Keratinocyte (primary cell): ENCODE measurements around the gene RBSN.

Experiments used
- EZH2 ChIP-seq: IDR thresholded peaks from one replicate; pipeline ENCODE4 v1.6.1; 2012; ENCODE audit warnings: inconsistent platforms, mild to moderate bottlenecking, low read length, moderate library complexity
- TF ChIP-seq, protein P1 (sequence below), 3 experiments: IDR thresholded peaks in 1 of 3; conservative IDR thresholded peaks in 1 of 3; optimal IDR thresholded peaks in 1 of 3; 2 replicates in 2 of 3; 3 replicates in 1 of 3; pipeline versions ENCODE3 to v1.5.1; 2011; ENCODE audit warnings: low read length in 3 of 3, mild to moderate bottlenecking in 3 of 3, moderate library complexity in 2 of 3, control low read depth in 1 of 3, inconsistent platforms in 1 of 3; ENCODE audit not compliant: insufficient read depth in 2 of 3; ENCODE audit errors: extremely low read depth in 1 of 3

- TF ChIP-seq, protein P1, sequence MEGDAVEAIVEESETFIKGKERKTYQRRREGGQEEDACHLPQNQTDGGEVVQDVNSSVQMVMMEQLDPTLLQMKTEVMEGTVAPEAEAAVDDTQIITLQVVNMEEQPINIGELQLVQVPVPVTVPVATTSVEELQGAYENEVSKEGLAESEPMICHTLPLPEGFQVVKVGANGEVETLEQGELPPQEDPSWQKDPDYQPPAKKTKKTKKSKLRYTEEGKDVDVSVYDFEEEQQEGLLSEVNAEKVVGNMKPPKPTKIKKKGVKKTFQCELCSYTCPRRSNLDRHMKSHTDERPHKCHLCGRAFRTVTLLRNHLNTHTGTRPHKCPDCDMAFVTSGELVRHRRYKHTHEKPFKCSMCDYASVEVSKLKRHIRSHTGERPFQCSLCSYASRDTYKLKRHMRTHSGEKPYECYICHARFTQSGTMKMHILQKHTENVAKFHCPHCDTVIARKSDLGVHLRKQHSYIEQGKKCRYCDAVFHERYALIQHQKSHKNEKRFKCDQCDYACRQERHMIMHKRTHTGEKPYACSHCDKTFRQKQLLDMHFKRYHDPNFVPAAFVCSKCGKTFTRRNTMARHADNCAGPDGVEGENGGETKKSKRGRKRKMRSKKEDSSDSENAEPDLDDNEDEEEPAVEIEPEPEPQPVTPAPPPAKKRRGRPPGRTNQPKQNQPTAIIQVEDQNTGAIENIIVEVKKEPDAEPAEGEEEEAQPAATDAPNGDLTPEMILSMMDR (optimal IDR thresholded peaks at IDR 0.05 in 1 of 3, IDR thresholded peaks at IDR 0.05 in 1 of 3, conservative IDR thresholded peaks at IDR 0.05 in 1 of 3; ENCODE audit: extremely low read depth in 1 of 3, insufficient read depth in 2 of 3, low read length in 3 of 3): no peak
- no peak for TF ChIP-seq EZH2
Measured at GRCh38 chr3:15071699-15072098, 27.2 kb downstream of the RBSN start.
